Measurements from ENCODE around the gene ETHE1.

ETHE1 gene

GRCh38 chr19:43541920-43542650 is 15.1 kb upstream of the ETHE1 start:
- Mint-ChIP-seq H3K36me3 (ENCODE audit: low read depth) (peaks cover 47% of the 10 kb centered on the region), H3K27me3 (ENCODE audit: low read depth) (no peaks in the 10 kb centered on the region), H3K27ac (no peak overlapping the region), H3K4me3 (no peak overlapping the region), H3K9me3 (peaks cover 5% of the 10 kb centered on the region), H3K4me1 (ENCODE audit: low read depth) (no peaks in the 10 kb centered on the region)
- DNase-seq (ENCODE audit: low spot score), result no peak

DNA sequence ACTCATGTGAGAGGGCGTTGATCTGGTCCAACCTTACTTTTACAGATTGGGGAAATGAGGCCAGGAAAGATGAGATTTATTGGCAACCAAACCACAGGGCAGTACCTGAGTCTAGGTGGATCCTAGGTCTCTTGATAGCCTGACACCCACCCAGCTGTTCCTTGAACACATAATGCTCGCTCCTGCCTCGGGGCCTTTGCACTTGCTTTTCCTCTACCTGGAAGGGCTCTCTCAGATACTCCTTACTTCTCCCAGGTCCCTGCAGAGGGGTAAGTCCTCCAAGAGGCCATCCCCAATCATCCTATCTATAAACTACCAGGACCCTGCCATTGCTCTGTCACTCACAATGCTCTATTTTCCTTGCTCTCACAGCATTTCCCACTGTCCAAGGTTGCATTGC is 13.4 kb upstream of the ETHE1 start:
- Mint-ChIP-seq H3K36me3 (ENCODE audit: low read depth) (peaks cover 51% of the 10 kb centered on the region), H3K27me3 (ENCODE audit: low read depth) (no peaks in the 10 kb centered on the region), H3K9me3 (peaks cover 5% of the 10 kb centered on the region), H3K4me3 (no peak overlapping the region), H3K4me1 (ENCODE audit: low read depth) (peaks cover 1% of the 10 kb centered on the region), H3K27ac (no peak overlapping the region)
- no peak for DNase-seq (ENCODE audit: low spot score)

DNA sequence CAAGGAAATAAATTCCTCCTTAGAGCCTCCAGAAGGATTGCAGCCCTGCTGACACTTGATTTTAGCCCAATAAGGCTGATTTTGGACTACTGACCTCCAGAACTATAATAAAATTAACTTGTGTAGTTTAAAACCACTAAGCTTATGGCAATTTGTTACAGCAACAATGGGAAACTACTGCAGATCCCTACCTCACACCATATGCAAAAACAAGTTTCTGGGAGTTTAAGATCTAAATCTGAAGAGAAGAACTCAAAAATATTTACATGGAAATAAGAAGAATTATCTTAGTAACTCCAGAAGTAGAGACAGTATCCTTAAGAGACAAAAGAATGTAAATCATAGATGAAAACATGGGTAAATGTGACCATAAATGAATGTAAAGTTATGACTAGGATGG is 11.9 kb upstream of the ETHE1 start:
- H3K4me3 Mint-ChIP-seq, result no peak overlapping the region
- H3K36me3 Mint-ChIP-seq (ENCODE audit: low read depth), result peaks cover 45% of the 10 kb centered on the region
- H3K9me3 Mint-ChIP-seq, result peaks cover 5% of the 10 kb centered on the region
- DNase-seq (ENCODE audit: low spot score), result no peak
- H3K27ac Mint-ChIP-seq, result no peak overlapping the region
- H3K27me3 Mint-ChIP-seq (ENCODE audit: low read depth), result no peaks in the 10 kb centered on the region
- H3K4me1 Mint-ChIP-seq (ENCODE audit: low read depth), result peaks cover 4% of the 10 kb centered on the region

- H3K4me3 Mint-ChIP-seq, result peak overlapping the region; percentile 49
- H3K4me1 Mint-ChIP-seq (ENCODE audit: low read depth), result peaks cover 13% of the 10 kb centered on the region
- DNase-seq (ENCODE audit: low spot score), result no peak
- H3K27me3 Mint-ChIP-seq (ENCODE audit: low read depth), result no peaks in the 10 kb centered on the region
- H3K9me3 Mint-ChIP-seq, result peaks cover 5% of the 10 kb centered on the region
- H3K36me3 Mint-ChIP-seq (ENCODE audit: low read depth), result peaks cover 25% of the 10 kb centered on the region
- peak overlapping the region; percentile 75 for H3K27ac Mint-ChIP-seq
These were observed 8.1 kb upstream of the ETHE1 start for GRCh38 chr19:43534816-43535761.

GRCh38 chr19:43534305-43534815 is 7.4 kb upstream of the ETHE1 start:
- DNase-seq (ENCODE audit: low spot score), result no peak
- Mint-ChIP-seq H3K9me3 (peaks cover 5% of the 10 kb centered on the region), H3K27me3 (ENCODE audit: low read depth) (no peaks in the 10 kb centered on the region), H3K36me3 (ENCODE audit: low read depth) (peaks cover 20% of the 10 kb centered on the region), H3K4me1 (ENCODE audit: low read depth) (peaks cover 13% of the 10 kb centered on the region), H3K27ac (peak overlapping the region; percentile 95), H3K4me3 (peak overlapping the region; percentile 86)

DNA sequence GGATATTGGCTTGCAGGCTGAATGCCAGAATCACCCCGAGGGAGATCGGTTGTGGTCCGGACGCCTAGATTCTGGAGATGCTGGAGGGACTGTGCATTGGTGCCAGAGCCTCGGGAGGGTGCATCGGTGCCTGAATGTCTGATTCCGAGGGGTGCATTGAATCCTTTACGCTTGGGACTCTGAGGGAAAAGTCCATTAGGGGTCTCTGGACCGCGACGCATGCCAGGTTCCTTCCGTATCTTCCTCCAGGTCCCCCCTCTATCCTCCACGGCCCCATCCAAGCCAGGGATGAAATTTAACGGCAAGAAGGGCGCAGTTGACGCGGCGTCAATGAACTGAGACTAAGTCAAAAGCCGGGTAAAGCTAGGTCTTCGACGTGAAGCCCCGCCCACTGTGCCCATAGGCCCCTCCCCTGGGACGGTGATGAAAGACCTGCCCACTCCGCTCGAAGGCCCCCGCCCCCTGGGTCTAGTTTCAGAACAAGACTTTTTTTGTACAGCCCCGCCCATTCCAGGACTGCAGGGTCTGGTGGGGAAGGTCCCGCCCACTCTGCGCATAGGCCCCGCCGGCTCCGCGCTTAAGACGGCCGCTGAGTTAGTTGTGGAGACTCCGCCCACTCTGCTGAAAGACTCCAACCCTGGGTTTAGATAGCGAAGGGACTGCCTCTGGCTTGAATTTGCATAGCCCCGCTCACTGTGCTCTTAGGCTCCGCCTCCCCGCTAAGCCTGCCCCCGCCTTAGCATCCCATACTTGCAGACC is 6.7 kb upstream of the ETHE1 start:
- Mint-ChIP-seq H3K27ac (peak overlapping the region; percentile 95), H3K36me3 (ENCODE audit: low read depth) (peaks cover 15% of the 10 kb centered on the region), H3K4me1 (ENCODE audit: low read depth) (peaks cover 13% of the 10 kb centered on the region), H3K27me3 (ENCODE audit: low read depth) (no peaks in the 10 kb centered on the region), H3K9me3 (no peaks in the 10 kb centered on the region), H3K4me3 (peak overlapping the region; percentile 86)
- DNase-seq (ENCODE audit: low spot score), result peak; percentile 95

DNA sequence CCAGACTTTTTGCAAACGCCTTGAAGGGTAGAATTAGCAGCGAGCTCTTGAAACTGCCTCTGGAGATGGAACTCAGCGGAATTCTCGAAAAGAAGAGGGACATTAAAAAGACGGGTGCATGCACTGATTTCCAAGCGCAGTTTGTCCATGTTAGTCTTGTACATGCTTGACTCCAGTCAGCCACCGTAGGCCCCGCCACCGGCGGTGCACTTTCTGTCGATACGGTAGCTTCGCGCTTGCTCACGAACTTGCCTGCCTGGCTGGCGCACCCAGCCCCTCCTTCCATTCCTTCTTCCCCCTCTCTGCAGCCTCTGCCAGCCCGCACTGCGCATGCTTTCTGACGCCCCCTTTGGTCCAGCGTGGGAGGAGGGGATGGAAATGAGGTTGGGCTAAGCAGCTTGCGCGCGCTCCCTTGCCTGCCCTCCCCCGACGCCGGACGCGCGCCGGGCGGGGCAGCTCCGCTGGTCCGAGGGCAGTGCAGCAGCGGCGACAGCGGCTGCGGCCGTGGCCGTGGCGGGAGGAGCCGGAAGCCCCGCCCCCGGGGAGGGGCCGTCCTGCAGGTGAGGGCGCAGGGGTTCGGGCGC is 6.1 kb upstream of the ETHE1 start, which contains the start of gene ZNF575:
ZNF575 (plus strand) TSS at position 227 of the 584 bp plus-strand sequence. CDS start 1,235 bp downstream, outside the sequence.
- Mint-ChIP-seq H3K4me3 (peak within 1 kb of the TSS; percentile 86), H3K4me1 (ENCODE audit: low read depth) (peaks cover 15% of the 10 kb centered on the region), H3K27me3 (ENCODE audit: low read depth) (no peaks in the 10 kb centered on the region), H3K36me3 (ENCODE audit: low read depth) (peaks cover 9% of the 10 kb centered on the region), H3K27ac (peak within 1 kb of the TSS; percentile 95), H3K9me3 (no peaks in the 10 kb centered on the region)
- peak; percentile 92 for DNase-seq (ENCODE audit: low spot score)

GRCh38 chr19:43532571-43532961 is 5.6 kb upstream of the ETHE1 start:
- Mint-ChIP-seq H3K4me1 (ENCODE audit: low read depth) (peaks cover 18% of the 10 kb centered on the region), H3K36me3 (ENCODE audit: low read depth) (peaks cover 9% of the 10 kb centered on the region), H3K4me3 (peak overlapping the region; percentile 86), H3K27me3 (ENCODE audit: low read depth) (no peaks in the 10 kb centered on the region), H3K27ac (peak overlapping the region; percentile 87), H3K9me3 (no peaks in the 10 kb centered on the region)
- no peak for DNase-seq (ENCODE audit: low spot score)

- Mint-ChIP-seq H3K4me3 (peak overlapping the region; percentile 51), H3K36me3 (ENCODE audit: low read depth) (peaks cover 2% of the 10 kb centered on the region), H3K27me3 (ENCODE audit: low read depth) (no peaks in the 10 kb centered on the region), H3K27ac (peak overlapping the region; percentile 55), H3K9me3 (no peaks in the 10 kb centered on the region), H3K4me1 (ENCODE audit: low read depth) (peaks cover 30% of the 10 kb centered on the region)
- peak; percentile 27 for DNase-seq (ENCODE audit: low spot score)
These were observed 1.0 kb upstream of the ETHE1 start for GRCh38 chr19:43527860-43528622.

DNA sequence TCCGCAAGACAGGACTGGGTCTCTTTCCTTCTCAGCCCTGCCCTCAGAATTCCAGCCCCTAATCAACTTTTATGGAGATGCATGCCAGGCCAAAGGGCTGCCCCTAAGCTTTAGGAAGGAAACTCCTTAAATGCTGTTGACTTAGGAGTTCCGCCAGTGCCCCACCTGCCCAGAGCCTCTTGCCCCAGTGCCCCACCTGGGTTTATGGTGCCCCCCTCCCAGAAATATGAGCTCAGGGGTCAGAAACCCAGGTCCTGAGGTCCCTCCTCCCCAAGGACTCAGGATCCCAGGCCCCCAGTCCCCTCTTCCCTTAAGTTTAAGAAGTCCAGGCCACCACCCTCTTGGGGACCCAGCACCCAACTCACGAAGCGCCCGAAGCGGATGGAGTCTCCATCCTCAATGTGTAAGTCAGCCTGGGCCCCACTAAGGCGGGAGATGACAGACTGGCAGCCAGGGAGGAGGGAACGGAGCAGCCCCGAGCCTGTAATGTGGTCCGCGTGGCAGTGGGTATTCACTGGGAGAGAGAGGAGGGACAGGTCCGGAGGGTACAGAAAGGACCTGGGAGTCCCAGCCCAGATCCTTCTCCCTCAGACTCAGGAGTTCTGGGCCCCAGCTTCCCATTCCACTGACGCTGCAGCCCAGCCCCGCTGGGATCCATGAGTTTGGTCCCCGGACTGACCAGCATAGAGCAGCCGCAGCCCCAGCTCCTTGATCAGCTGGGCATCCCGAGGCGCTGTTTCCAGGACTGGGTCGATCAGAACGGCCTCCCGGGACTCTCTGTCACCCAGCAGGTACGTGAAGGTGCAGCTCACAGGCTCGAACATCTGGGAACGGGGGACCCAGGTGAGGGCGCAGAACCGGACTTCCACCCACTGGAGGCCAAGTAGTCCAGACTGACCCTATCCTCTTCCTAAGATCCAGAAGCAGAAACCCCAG is 897 bp downstream of the ETHE1 start:
- no peaks in the 10 kb centered on the region for H3K9me3 Mint-ChIP-seq
- peak overlapping the region; percentile 69 for H3K27ac Mint-ChIP-seq
- H3K4me1 Mint-ChIP-seq (ENCODE audit: low read depth), result peaks cover 26% of the 10 kb centered on the region
- no peak for DNase-seq (ENCODE audit: low spot score)
- peaks cover 6% of the 10 kb centered on the region for H3K36me3 Mint-ChIP-seq (ENCODE audit: low read depth)
- no peaks in the 10 kb centered on the region for H3K27me3 Mint-ChIP-seq (ENCODE audit: low read depth)
- peak overlapping the region; percentile 78 for H3K4me3 Mint-ChIP-seq

- H3K27ac Mint-ChIP-seq, result peak overlapping the region; percentile 69
- no peaks in the 10 kb centered on the region for H3K9me3 Mint-ChIP-seq
- H3K27me3 Mint-ChIP-seq (ENCODE audit: low read depth), result no peaks in the 10 kb centered on the region
- H3K4me1 Mint-ChIP-seq (ENCODE audit: low read depth), result peaks cover 26% of the 10 kb centered on the region
- peaks cover 6% of the 10 kb centered on the region for H3K36me3 Mint-ChIP-seq (ENCODE audit: low read depth)
- H3K4me3 Mint-ChIP-seq, result peak overlapping the region; percentile 78
- peak; percentile 37 for DNase-seq (ENCODE audit: low spot score)
These were observed 1.8 kb downstream of the ETHE1 start for GRCh38 chr19:43524922-43525835.

Data from T-helper 2 cell treated with Interferon-gamma antibody and Interleukin-4, amounts not matched to agents 5 μg/mL and 100 μg/mL, for 36 hours (primary cell).